HPDE6-E6E7 (cell line): Measurements from ENCODE around the gene BRINP3.
A peak's percentile ranks its signal among the peaks of the same experiment; 100 is the strongest.

Experiments
- DNase-seq: peaks from one replicate; pipeline ENCODE4 v3.0.0; 2011; ENCODE audit warnings: missing footprints; ENCODE audit errors: extremely low spot score

BRINP3 gene

DNA sequence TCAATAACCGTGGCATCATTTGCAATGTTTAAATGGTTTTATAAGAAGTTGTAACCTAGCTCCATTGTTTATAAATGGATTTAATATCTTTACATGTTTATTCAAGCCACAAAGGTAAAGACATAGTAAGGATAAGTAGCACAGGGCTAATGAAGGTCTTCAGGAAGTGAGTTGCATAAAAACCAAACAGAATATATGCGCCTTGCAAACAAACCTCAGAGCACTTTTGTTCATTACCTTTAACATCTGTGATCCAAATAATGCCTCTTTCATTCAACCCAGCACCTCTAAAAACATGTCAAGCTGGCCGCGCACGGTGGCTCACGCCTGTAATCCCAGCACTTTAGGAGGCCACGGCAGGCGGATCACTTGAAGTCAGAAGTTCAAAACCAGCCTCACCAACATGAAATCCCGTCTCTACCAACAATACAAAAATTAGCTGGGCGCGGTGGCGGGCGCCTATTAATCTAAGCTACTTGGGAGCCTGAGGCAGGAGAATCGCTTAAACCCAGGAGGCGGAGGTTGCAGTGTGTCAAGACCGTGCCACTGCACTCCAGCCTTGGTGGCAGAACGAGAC, 25.3 kb downstream of the BRINP3 start:
- DNase-seq = no peak

DNA sequence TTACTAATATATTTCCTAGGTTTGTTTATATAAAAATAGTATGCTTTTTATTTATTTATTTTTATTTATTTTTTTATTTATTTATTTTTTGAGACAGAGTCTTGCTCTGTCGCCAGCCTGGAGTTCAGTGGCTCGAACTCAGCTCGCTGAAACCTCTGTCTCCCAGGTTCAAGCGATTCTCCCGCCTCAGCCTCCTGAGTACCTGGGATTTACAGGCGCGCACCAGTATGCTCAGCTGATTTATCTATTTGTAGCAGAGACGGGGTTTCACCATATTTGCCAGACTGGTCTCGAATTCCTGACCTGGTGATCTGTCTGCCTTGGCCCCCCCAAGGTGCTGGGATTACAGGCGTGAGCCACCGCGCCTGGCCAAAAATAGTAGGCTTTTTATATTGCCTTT, 33.2 kb downstream of the BRINP3 start:
- DNase-seq = no peak

DNA sequence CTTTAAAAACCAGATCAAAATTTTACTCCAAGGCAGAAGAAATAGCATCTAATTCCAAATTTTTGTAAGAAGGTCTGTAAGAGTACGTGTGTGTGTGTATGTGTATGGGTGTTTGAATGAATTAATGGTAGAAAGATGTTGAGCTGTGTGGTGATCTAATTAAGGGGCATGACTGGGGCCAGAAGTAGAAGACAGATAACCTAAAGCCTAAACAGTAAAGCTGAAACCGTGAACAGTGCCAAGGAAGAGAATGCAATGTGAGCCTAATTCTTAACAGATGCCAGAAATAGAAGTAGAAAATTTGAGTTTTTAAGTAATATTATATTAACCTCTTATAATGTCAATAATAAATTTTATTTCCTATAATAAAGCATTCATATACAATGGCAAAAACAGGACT, 38.2 kb downstream of the BRINP3 start:
- DNase-seq = no peak

DNA sequence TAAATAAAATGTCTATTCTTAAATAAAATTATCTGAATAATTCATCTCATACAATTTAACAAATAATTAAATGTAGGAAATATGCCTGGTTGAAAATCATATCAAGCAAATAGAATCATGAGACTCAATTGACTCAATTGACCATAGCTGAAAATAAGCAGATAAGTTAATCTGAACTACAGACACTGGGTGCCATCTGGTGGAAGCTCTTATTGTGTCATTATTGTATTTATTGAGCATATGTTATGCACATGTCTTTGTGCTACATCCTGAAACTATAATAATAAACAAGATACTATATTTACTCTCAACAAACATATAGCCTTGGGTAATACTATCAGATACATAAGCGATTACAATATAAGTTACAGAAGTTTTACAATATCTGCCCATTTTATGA, 41.0 kb downstream of the BRINP3 start:
- DNase-seq = peak; percentile 1

DNA sequence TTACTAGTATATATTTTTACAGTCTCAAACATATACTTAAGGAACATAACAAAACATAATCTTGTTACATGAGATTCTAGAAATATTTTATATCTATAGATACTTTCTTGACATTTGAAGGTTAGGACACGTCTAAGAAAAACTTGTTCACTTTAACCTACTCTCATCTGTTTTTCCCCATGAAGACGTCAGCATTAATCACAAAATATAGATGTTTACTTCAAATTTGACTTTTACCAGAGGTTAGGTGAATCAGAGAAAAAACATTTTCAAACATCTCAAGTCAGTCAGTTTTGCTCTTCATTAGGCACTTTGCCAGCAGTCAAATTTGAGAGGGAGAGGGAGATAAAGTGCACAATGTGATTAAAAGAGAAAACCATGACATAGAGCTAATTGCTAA, 47.7 kb downstream of the BRINP3 start:
- DNase-seq = no peak

DNA sequence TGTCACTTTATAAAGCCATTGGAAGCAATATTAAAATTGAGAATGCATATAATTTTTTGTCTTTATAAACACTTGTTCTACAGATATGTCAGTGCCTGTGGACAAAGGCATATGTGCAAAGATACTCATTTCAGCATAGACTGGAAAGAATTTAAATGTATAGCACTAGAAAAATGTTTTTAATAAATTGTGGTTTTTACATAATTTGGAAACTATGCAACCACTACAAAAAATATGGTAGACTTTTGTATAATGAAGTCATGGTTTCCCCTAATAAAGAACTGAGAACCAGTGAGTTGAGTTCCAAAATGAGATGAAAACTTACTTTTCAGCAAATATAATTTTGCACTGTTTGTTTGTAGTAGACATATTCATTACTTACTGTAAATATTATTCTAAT, 48.5 kb downstream of the BRINP3 start:
- no peak for DNase-seq

DNA sequence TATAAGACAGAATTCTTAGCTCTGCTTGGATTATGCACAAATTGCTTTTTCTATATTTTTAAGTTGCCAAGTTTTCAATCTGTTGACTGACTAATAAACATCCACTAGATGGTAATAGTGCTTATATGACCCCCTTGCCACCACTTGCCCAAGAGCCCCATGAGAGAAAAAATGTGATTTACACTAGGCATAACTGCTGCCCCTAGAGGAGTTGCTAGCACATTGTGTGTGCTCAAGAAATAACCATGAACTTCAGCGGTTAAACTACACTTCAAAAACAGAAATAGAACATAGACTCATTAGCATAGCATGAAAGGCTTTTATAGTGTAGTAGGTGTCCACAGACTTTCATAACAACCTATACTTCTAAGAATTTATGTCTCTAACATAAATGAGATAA, 61.4 kb downstream of the BRINP3 start:
- DNase-seq = no peak

DNA sequence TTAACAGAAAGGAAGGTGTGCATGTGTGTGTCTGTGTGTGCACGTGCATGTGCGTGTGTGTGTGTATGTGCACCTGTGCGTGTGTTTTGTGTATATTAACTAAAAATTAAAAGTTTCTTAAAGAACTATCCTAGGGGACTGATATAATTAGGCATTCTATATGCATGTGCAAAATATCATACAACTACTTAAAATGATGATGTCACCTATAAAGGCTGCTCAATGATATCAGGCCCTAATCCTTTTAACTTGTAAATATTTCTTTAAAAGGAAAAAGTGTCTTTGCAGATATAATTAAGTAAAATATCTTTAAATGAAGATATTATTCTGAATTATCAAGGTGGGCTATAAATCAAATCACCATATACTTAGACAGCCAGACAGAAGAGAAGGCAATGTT, 64.5 kb downstream of the BRINP3 start:
- DNase-seq = no peak

DNA sequence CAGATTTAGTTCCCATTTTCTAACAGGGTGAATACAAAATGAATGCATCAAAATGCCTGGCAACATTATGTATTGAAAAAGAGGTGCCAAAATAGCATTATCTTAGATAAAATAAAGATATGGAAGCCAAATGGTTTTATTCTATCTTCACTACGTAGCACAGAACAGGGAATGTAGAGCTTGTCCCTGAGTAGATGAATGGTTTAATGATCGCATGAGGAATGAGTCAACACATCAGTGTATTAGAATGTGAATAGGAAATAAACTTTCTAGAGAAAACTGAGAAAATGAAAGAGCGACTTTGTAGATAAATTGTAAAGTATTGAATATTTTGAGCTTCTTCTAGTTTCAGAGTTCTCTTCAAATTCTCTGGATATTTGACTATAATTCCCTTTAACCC, 74.3 kb downstream of the BRINP3 start:
- no peak for DNase-seq

DNA sequence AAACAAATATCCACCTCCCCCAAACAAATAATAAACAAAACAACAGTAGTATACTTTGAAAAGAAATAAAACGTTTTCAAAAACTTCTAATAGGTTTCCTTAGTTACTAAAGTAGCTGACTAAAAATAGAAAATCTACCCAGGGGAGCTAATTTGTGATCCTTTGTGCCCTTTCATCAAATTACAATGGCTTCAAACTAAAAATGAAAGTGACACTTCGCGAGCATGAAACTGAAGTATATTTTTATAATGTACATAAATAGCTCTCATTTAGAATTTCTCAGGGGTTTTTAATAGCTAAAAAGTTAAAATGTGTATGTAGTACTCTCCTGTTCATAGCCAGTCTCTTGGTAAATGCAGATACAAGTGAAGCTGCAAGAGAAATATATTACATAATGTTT, 78.4 kb downstream of the BRINP3 start:
- no peak for DNase-seq

DNA sequence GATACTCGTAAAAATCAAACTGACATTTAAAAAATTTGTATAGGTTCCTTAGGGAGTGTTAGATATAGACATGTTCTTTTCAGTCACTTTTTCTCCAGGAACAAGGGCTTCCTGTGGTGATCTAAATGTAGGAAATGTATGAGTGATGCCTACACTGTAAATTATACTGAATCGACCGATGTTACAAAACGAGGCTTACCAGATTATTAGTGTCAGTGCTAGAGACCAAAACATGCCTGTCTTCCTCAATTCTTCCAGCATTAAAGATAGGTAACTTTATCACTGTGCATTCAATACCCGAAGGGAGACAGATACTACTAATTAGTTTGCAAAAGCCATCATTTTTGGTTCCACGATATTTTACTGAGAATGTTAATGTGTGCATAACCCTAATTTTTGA, 86.1 kb downstream of the BRINP3 start:
- no peak for DNase-seq

DNA sequence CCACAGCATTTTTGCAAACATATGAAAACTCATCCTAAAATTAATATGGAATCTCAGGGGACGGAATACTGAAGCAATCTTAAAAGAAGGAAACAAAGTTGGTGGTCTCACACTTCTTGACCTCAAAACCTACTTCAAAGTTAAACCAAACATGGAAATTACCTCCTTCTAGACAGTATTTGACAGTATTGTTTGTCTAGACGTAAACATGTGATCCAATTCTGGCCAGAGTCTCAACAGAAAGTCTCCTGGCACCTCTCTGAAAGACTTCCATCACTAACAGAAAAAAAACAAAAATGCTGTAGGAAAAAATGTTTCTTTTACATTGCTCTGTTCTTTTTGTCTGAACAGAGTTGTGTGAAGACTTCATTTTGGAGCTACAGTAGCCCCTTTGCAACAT, 99.7 kb downstream of the BRINP3 start:
- no peak for DNase-seq

DNA sequence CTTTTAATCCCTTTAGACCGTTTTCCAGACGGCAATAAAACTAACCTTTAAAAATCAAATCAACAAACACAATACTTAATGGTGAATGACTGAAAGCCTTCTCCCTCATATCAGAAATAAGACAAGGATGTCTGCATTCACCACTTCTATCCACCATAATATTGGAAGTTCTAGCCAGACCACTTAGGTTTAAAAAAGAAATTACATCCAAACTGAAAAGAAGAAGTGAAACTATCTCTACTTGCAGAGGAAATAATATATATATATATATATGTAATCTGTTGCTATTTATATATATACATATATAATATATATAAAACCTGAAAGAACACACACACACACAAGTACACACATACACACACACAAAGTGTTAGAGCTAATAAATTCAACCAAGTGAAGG, 100.4 kb downstream of the BRINP3 start:
- no peak for DNase-seq

DNA sequence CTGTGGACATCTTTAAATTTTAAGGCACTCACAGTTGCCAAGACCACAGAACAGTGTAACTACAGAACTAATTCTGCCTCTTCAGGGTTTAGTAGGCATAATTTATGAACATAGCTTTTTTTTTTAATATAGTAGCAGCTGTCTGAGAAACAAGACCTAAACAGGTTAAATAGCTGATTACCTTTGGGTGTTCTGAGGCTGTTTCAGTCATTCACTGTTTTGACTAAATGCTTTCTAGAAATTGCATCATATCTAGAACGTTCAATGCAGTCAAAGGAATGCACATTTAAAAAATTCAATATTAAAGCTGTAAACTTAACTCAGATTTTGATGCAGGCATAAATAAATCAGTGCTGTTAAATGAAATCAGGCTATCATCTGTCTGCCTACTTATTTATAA, 101.6 kb downstream of the BRINP3 start:
- DNase-seq = no peak

DNA sequence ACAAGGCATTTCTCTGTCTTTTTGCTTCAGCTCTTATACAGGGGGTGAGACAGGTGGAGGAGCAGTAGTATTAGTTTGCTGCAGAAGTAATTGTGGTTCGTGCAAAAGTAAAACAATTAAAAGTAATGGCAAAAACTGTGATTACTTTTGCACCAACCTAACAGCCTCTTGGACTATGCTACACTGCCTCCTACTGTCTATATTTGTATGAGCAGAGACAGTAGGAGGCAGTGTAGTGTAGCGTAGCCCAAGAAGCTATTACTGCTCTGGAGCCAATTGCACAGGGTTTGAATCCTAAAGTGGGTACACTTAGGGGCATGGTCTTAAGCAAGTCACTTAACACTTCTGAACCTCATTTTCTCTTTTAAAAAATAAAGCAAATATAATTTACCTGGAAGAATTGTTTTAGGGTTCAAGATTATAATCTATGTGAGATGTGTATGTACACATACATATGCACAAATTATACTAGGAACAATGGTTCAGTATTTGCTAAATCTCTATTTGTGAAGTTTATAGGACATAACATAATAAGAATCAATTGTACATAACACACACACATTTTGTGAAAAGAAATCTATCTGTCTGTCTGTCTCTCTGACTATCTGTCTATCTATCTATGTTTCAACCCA, 103.8 kb downstream of the BRINP3 start:
- DNase-seq = no peak

DNA sequence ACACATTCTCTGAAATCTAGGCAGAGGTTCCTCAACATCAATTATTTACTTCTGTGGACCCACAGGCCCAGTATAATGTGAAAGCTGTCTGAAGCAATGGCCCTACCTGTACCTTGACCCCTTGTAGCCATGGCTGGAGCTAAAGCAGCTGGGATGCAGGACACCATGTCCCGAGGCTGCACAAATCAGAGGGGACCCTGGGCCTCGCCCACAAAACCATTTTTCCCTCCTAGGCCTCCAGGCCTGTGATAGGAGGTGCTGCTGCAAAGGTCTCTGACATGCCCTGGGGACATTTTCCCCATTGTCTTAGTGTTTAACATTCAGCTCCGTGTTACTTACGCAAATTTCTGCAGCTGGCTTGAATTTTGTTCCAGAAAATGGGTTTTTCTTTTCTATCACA, 110.5 kb downstream of the BRINP3 start:
- DNase-seq = no peak

DNA sequence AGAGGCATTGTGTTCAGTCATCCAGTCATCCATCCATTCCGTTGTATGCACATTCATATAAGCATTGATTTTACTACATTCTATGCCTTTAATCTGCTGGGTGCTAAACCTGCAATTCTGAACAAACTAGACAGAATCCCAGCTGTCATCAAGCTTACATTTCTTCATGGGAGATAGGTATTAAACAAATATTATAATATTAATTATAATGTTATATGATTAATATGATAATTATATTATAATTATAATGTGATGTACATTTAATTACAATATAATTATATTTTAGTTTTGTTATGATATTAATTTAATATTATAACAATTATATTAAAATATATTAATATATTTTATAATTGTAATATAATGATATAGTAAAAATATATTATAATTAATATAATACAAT, 112.4 kb downstream of the BRINP3 start:
- no peak for DNase-seq

DNA sequence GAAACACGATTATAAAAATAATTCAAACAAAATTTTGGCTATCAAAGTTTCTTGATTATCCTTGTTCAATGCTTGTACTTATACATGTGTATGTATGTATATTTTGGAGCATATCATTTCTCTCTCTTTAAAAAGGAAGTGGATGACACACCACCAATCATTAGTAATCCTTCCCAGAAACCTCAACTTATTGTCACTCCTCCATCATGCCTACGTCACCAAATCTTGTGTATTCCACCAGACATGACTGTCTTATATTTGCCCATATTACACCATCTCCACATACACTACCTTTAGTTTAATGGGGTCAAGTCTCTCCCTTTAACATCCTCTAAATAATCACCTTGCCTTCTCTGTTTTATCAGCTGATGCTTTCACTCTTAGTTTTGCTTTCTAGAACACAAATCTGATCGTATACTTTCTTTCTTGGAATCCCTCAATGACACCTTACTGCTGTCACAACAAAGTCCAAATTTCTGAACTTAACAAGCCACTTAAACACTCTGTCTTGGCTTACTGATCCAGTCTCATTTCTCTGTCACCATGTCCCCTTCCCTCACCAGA, 124.0 kb downstream of the BRINP3 start:
- DNase-seq = no peak

DNA sequence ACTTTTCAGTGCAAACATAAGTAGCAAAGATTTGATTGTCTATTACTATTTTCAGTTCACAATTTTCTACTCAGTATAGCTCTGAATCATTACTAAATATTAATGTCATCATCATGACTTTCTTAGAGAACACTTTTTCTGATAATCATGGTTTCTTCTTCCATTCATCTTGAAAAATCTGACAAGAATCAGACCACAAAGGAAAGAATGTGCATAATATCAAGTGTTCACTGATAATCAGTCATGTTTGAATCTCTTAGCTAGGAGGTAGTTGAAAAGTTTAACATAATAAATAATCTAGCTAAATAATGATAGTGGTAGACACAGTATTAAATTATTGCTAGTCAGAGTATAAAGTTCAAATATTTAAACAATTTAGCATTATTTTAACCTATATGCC, 133.2 kb downstream of the BRINP3 start:
- no peak for DNase-seq

DNA sequence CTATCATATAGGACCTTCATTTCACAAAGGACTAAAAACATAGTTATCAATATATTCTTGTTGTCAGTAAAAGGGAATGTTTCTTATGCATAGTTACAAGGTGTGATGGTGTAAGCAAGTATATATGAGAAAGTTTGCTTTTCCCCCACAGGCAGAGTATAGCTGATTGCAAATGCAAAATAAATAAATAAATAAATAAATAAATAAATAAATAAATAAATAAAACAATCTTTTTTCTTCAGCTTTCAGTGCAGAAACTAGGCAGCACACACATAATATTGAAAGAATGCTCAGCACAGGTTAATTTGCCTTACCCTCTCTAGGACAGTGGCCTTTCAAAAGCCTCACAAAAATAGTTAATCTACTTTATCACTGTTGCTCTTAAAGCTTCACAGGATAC, 138.8 kb downstream of the BRINP3 start:
- DNase-seq = no peak

DNA sequence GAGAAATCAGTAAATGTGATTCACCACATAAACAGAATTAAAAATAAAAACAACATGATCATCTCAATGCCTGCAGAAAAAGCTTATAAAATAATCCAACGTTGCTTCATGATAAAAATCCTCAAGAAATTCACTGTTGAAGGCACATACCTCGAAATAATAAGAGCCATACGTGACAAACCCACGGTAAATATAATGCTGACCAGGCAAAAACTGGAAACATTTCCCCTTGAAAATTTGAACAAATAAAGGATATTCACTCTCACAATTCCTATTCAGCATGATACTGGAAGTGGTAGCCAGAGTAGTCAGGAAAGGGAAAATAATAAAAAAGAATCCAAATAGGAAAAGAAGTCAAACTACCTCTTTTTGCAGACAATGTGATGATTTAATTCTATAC, 148.8 kb downstream of the BRINP3 start:
- DNase-seq = no peak

DNA sequence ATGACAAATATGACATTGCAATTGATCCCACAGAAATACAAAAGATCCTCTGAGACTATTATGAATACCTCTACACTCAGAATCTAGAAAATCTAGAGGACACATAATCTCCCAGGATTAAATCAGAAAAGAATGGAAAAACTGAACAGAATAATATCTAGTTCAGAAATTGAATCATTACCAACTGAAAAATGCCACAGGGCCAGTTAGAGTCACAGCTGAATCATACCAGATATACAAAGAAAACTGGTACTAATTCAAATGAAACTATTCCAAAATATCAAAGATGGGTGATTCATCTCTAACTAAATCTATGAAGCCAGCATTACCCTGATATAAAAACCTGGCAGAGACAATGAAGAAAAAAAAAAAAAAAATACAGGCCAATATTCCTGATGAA, 149.3 kb downstream of the BRINP3 start:
- peak; percentile 10 for DNase-seq

DNA sequence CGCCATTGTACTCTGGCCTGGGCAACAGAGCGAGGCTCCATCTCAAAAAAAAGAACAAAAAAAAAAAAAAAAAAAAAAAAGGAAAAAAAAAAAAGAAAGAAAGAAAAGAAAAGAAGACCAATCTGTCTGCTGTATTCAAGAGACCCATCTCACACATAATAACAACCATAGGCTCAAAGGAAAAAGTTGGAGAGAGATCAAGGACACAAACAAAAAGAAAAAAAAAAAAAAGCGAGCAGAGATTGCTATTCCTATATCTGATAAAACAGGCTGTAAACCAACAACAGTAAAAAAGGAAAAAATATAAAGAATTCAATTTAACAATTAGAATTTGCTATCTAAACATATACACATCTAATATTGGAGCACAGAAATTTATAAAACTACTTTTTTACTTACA, 150.4 kb downstream of the BRINP3 start:
- DNase-seq = no peak

DNA sequence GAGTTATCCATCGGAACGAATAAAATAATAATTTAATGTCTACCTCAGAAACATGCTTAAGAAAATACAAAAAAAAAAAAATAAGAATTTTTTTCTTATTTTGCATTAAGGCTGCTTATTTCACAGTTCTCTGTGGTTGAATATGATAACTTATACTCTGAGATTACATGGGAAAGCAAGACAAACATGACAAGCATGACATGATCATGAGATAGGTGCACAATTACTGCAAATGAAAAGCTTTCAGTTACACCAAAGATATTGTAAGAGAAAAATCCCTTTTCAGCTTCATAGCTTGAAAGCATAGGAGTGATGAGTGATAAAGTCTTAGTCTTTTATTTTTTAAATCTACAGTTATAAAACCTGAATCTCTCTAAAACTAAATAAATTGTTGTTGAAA, 154.1 kb downstream of the BRINP3 start:
- no peak for DNase-seq
